Activated CD4-positive, alpha-beta T cell treated with anti-CD3 and anti-CD28 coated beads, Interleukin-2, Interleukin-6, amounts not matched to agents 100 ng/mL and 50 ng/mL, durations not matched to agents 16 hours and 8 hours (primary cell): ENCODE measurements around the gene ETFA.
A peak's percentile ranks its signal among the peaks of the same experiment; 100 is the strongest.

Source experiments
- DNase-seq: peaks from one replicate; pipeline ENCODE4 v3.0.0-alpha.2; 2020

Gene ETFA

GRCh38 chr15:76192715-76193114, 118.6 kb downstream of the ETFA start:
- DNase-seq = no peak

GRCh38 chr15:76191539-76192244, 119.6 kb downstream of the ETFA start:
- DNase-seq = no peak

- DNase-seq = peak; percentile 86
Measured at GRCh38 chr15:76190751-76191538, 120.3 kb downstream of the ETFA start.

- DNase-seq = no peak
Measured at GRCh38 chr15:76190070-76190564, 121.2 kb downstream of the ETFA start.

DNA sequence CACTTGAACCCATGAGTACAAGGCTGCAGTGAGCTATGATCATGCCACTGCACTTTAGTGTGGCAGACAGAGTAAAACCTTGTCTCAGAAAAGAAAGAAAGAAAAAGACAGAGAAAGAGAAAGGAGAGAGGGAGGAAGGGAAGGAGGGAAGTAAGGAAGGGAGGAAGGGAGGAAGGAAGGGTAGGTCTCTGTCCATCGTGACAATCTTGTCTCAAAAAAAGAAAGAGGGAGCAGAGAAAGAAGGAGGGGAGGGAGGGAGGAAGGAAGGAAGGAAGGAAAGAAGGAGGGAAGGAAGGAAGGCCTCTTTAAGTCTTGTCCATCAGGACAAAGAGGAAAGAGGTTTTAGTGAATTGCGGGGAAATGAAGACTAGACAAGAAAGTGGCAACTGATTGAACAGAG, 122.2 kb downstream of the ETFA start:
- no peak for DNase-seq

GRCh38 chr15:76187163-76187562, 124.1 kb downstream of the ETFA start:
- no peak for DNase-seq

- peak; percentile 48 for DNase-seq
Measured at GRCh38 chr15:76185716-76186115, 125.6 kb downstream of the ETFA start.

DNA sequence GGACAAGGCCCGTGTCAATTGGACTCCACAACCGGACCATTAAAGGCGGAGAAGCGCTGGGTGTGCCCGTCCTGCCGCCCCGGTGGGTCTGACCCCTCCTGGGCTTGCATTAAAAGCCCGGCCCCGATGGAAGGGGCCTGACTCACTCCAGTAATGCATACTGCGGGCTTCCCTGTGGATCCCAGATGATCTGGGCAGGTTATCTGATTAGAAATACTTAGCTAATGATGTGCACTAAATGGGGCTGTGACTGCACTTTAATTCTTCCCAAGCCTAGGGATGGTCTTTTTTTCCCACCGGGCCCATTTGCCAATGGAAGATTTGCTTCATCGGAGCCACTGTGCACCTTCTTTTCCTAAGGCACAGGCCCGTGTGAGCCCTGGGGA, 126.6 kb downstream of the ETFA start:
- DNase-seq = no peak

DNA sequence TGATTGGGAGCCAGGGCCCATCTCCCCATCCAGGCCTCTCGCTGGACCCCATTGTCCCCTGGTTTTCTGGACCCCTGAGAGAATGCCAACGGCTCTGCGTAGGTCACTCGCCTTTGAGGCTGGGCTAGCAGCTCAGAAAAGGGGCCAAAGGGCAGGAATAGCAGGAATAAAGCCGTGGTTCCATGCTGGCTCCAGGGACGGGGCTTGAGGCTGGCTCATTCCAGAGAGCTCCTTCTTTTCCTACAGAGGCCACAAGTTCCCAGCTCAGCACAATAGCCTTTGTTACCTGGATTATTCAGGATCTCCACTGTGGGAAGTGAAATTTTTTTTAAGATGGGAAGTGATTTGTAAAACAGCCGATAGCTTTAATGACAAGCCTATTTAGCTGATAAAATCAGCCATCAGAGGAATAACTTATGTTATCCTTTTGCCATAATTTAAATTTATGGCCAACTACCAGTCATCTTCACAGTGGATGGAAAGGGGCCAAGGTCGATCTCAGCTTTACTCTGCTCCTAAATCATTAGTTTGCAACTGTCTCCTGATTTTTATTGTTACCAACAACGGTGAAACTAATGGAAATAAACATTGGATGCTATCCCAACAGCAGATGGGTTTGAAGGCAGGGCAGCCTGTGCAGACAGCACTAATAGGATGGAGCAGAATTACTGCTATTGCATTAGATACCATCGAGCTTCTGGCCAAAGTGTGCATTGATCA, 127.2 kb downstream of the ETFA start:
- DNase-seq = no peak

GRCh38 chr15:76181705-76182107, 129.6 kb downstream of the ETFA start:
- peak; percentile 89 for DNase-seq

DNA sequence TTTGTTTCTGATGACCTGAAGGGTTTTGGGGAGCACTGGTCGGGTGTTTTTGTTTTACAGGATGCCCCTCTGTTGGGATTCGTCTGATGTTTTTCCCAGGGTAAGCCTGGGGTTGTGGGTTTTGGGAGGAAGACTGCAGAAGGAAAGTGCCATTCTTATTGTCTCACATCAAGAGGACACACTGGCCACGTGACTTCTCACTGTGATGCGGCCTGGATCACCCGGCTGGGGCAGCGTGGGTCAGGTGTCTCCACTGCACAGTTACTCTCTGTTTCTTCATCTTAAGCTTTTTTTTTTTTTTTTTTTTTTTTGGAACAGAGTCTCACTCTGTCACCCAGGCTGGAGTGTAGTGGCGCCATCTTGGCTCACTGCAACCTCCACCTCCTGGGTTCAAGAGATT, 130.9 kb downstream of the ETFA start:
- no peak for DNase-seq

DNA sequence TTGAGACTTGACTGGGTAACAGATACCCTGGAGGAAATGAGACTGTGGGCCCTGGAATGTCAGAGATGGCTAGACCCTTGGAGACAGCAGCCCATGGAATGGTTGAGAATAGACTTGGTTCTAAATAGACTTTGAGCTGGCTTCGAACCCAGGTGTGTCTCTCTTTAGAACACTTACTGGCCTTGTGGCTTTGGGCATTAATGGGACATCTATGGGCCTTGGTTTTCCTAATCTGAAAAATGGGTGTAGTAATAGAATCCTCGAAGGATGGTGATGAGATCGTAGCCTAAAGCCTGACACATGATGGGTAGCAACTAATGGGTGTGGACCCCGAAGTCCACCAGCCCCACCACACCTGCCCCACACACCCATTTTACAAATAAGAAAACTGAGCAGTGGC, 132.2 kb downstream of the ETFA start:
- no peak for DNase-seq

- no peak for DNase-seq
Measured at GRCh38 chr15:76178296-76179000, 132.8 kb downstream of the ETFA start.

DNA sequence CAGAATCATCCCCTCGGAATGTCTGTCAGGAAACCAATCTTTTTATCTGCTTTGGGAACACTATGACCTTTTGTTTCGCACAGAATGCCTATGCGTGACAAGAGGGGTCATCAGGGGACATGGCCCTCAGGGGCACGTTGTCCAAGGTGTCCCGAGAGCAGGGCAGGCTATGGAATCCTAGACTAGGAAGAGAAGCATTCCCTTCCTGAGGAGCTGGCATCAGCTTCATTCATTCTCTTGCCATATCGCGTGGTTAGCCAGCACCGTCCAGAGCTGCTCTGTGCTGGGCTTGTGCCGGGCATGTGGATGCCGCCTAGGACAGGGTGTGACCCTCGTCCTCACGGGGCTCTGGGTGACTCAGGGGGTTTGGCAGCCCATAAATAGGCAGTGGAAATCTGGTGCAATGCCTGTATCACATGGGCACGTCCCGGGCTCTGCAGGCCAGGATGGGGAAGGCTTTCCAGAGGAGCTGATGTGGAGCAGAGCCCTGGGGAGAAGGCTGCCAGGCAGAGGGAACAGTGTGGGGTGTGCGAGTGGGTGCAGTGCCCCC, 133.7 kb downstream of the ETFA start:
- DNase-seq = no peak

DNA sequence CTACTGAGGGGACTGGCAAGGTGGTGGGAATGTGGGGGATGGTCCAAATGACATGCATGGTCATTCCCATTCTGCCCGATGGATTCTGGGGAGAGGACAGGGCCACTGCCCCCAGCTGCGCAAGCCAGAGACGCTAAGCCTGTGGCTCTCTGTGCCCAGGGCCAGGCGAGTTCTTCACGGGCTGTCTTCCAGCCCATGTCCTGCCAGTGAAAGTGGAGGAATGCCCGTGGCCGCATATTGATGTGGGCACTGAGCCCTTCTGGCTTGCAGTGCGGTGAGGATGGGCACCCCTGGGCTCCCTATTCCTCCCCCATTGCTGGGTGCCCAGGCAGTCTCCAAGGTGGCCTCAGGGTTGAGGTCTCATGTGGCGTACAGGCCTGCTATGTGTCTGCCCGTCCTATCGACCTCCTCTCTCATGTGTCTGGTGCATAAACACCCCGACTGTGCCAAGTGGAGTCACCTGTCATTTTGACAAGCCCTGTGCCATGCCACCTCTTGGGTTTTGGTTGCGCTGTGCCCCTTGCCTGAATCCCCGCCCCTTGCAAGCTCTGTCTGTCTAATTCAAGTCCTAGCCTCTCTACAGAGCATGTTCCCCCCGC, 134.7 kb downstream of the ETFA start:
- DNase-seq = no peak

GRCh38 chr15:76176059-76176458, 135.2 kb downstream of the ETFA start:
- DNase-seq = no peak

DNA sequence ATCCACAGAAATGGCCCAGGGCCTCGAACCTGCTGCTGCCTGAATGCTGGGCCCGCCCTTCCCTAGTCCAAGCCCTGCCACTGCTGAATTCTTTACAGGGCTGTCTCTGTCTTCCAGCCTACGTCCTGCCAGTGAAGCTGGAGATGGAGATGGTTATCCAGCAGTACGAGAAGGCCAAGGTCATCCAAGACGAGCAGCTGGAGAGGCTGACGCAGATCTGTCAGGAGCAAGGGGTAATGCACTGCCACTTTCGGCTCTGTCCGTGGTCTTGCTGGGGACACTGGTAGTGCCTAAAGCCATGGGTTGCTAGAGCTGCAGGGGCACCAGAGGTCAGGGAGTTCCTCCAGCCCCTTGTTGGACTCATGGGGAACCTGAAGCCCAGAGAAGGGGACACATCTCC, 135.8 kb downstream of the ETFA start:
- no peak for DNase-seq

DNA sequence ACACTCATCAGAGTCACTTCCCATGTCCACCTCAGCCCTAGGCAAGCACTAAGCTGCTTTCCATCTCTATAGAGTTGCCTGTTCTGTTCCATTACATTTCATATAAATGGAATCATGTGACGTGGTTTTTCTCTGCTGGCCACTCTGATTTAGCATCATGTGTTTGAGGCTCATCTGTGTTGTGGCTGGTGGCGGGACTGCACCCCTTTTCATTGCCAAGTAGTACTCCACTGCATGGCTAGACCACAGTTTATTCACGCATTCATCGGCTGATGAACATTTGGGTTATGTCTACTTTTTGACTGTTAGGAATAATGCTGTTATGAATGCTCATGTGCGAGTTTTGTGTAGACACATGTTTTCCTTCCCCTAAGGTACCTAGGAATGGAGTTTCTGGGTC, 136.6 kb downstream of the ETFA start:
- no peak for DNase-seq

DNA sequence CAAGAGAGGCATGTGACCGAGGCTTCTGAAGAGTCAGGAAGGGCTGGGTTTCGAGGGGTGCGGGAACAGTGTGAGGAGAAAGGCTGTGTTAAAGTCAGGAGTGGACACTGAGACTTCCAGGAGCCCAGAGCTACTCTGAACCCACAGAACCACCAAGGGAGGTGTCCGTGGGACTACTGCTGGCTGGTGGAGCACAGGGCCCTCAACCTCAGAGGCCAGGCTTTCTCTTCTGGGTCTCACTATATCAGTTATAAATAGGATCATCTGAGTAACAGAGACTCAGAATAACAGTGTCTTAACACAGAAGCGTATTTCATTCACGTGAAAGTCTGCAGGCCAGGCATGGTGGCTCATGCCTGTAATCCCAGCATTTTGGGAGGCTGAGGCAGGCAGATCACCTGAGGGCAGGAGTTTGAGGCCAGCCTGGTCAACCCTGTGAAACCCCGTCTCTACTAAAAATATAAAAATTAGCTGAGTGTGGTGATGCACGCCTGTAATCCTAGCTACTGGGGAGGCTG, 137.9 kb downstream of the ETFA start:
- DNase-seq = no peak

- no peak for DNase-seq
Measured at GRCh38 chr15:76172782-76173181, 138.5 kb downstream of the ETFA start.

DNA sequence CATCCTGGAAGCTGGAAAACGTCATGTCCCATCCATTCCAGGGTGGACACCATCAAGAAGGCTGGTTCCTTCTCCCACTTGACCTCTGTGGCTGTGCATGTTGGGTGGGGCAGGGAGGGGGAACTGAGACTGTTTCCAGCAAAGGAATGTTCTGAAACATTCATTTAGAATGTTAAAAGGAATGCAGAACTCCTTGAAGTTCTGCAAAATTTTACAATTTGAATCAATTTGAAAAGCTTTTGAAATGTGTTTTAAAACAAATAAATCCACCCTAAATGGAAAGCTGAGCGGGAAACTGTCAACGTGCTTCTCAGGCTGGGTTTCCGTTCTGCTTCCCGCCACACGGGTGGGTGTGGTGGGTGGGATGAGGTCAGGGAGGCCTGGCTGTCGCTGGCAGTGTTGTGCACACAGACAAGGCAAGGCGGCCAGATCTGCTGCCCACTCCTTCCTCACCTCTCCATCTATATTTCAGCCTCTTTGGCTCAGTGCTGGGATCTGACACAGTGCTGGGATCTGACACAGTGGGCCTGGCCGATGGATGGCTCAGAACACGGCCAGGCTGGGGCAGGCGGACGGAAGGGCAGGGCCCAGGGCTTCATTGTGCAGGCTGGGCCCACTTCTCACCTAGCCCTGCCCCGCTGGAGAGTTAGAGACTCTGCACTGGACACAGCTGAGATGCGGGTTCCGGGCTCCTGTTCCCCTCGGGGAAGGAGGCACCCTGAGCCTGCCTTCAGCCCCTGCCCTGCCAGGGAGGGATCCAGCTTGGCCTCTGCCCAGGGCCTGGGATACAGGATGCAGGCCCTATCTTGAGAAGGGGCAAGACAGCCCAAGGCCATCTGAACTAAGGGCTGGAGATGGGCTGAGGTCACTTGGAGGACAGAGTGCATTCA, 141.1 kb downstream of the ETFA start:
- DNase-seq = no peak
